GM12873 (cell line): ENCODE results near the gene CD79A.

ENCODE experiments used
- TF ChIP-seq, protein P1 (sequence below): IDR thresholded peaks from 2 replicates; pipeline ENCODE4 v1.5.1; 2012; ENCODE audit warnings: low read depth, mild to moderate bottlenecking, moderate library complexity, low read length, control low read depth; ENCODE audit not compliant: insufficient read depth; ENCODE audit errors: missing control alignments

Gene CD79A

DNA sequence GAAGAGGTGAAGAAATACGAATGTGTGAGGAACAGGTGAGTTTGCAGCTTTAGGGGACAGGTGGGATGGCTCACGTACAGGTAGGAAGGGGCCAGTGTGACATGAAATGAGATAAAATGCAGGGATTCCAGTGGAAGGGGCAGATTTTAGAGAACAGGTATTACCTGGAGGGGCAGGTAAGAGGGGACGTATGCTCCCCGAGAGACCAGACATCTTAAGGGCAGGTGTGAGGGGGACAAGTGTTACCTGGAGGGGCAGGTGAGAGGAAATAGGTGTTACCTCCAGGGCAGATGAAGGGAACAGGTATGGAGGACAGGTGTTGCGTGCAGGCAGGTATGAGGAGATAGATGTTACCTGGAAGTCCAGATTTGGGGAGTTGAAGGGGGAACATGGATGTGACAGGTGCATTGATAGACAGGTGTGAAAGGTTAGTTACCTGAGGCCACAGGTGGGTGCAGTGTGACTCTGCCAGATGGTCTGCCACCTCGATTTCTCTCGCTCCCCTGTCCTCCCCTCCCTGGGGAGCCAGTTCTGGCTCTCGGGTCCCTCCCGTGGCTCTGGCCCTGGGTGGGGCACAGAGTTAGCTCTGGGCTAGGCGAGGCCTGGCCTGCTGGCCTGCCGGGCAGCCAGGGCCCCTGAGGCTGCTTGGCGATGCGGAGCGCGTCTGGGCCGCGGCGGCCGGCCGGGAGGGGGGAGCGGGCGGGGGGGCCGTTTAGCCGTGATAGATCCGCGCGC is 49.1 kb downstream of the CD79A start:
- TF ChIP-seq, protein P1, sequence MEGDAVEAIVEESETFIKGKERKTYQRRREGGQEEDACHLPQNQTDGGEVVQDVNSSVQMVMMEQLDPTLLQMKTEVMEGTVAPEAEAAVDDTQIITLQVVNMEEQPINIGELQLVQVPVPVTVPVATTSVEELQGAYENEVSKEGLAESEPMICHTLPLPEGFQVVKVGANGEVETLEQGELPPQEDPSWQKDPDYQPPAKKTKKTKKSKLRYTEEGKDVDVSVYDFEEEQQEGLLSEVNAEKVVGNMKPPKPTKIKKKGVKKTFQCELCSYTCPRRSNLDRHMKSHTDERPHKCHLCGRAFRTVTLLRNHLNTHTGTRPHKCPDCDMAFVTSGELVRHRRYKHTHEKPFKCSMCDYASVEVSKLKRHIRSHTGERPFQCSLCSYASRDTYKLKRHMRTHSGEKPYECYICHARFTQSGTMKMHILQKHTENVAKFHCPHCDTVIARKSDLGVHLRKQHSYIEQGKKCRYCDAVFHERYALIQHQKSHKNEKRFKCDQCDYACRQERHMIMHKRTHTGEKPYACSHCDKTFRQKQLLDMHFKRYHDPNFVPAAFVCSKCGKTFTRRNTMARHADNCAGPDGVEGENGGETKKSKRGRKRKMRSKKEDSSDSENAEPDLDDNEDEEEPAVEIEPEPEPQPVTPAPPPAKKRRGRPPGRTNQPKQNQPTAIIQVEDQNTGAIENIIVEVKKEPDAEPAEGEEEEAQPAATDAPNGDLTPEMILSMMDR = no peak

DNA sequence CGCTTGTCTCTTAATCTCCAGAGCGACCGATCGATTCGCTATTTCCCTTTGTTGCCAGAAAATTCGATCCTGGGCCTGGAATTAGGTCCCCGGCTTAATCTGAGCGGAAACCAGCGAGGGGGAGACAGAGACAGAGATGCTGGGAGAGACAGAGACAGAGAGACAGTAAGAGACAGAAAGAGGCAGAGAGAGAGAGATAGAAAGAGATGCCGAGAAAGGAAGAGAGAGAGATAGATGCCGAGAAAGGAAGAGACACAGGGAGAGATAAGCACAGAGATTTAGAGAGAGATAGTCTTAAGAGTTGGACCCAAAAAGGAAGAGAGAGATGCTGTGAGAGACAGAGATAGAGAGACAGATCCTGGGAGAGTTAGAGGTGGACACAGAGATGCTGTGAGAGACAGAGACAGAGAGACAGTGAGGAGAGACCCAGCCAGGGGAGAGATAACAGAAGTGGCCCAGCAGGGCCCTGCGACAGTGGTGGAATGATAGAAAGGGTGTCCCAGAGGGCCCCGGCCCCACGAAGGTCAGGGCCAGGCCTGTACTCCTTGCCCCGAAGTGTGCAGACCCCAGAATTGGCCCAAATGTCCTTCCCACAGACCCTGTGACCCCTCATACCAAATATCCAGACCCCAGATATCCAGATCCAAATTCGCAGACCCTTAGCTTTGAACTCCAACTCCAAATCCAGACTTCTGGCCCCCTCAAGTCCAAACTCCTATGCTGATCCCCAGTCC is 49.9 kb downstream of the CD79A start:
- TF ChIP-seq, protein P1 = no peak

DNA sequence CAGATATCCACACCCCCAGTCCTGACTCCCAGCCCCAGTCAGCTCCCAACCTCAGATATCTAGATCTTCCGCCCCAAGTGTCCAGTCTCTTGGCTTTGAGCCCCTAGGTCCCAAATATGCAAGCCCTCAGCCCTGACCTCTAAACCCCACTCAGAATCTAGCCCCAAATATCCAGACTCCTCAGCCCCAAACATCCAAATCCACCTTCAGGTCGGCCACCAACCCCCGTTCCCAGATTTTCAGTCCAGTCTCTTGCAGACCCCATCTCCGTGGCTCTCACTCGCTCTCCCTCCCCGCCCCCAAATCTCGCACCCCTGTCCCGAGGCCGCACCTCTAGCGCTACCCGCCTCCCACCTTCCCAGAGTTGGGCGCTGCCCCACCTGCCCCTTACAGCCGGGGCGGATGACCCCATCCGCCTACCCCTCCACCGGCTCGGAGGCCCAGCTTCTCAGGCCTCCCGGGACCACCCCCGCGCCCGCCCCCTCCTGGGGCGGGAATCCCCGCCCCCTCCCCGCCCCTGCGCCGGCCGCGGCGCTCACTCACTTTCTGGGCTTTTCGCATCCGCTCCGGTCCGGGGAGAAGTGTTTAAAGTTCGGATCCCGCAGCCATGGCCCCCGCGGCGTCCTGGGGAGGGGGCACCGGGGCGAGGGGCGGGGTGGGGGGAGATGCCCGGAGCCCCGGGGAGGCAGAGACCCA is 50.6 kb downstream of the CD79A start:
- TF ChIP-seq, protein P1 = no peak

DNA sequence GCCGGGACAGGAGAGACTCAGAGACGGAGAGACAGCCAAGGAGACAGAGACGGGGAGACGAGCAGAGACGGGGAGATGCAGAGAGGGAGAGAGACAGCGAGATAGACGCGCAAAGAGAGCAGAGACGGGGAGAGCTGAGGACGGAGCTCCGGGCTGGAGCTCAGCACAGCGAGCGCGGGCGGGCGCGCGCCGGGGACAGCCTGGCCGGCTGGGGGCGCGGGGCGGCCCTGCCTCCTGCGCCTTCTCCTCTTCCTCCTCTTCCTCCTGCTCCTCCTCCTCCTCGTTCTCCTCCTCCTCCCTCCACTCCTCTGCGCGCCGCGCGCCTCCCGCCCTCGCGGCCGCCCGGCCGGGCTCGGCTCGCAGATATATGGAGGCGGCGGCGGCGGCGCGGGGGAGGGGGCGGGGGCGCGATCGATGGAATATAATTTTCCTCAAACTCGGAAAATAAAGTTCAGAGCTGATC is 51.2 kb downstream of the CD79A start, which contains the start of gene ERFL:
Gene ERFL (minus strand): TSS at position 229 of the 463 bp plus-strand sequence. CDS start 15,530 bp downstream, outside the sequence.
- TF ChIP-seq, protein P1 = no peak

DNA sequence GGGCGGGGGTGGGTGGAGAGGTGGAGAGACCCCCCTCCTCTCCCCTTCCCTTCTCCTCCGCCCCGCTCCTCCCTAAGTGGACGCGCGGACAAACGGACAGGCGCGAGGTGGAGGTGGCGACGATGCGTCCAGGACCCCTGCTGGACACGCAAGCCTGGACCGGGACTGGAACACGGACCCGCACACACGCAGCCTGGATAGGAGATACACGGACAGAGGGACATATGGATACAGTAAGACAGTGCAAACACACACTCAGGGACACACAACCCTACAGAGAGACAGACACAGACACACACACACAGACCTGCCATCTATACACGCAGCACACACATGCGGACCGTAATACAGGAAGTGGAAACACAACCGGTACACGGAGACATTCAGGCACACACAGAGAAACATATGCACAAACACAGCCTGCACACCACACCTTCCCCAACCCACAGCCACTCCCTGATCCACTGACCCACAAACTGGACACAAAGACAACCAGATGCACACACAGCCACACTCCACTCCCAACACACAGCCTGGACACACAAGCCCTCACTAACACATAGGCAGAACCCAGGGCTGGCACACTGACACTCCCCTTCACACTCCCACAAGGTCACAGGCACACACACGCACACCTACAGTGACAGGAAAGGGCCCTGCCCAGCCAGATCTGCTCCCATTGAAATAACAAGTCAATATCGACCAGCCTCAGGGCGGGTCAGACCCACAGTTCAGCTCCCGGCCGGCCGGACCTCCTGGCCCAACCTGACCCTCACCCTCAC is 51.9 kb downstream of the CD79A start:
- TF ChIP-seq, protein P1 = no peak

DNA sequence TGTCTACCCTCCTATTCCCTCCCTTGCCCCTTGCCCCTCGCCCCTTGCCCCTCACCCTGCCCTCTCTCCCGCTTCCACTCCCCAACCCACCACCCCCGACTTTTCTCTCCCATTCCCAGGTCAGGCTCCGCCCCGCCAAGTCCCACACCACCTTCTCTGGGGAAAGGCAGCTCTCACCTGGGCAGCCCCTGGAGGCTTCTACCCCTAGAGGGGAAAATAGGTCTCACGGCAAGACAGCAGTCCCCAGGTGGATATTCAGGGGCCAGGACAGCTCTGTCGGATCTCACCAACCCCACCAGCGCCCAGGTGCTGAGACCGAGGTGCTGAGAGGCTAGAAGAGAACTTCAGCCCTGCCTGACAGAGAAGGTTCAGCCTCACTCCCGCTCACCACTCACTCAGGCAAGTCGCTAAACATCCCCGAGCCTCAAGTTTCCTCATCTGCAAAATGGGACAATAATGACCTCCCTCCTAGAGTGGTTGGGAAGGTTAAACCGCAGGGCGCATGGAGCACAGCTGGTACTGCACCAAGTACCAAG is 52.5 kb downstream of the CD79A start:
- TF ChIP-seq, protein P1 = no peak
